ENCODE results near the gene ACACB. TPM values are rescaled to one million over a fixed set of nuclear protein-coding genes. Genes with fewer than 3 reads are reported as not detected.
A peak's percentile ranks its signal among the peaks of the same experiment; 100 is the strongest.

Gene ACACB
- polyA plus RNA-seq, 1 donor from 2014 or later: 0.22 TPM

DNA sequence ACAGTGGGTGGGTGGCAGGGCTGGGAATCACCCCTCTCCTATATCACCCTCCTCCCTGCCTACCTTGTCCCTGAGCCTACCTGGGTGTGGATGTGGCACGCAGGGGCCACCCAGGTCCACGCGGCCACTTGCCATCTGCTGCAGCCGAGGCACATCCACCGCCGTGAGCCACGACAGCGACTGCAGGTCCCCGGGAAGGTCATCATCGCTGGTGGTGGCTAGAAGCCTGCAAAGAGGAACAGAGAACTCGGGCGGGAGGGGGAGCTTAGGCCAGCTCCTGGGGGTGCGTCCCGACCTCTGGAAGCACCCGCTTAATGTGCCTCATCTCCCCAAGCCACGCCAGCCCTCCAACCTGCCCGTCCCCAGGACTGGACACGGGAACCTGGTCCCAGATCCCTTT, 173.7 kb downstream of the ACACB start:
- no peaks in the 10 kb centered on the region for H3K9me2 ChIP-seq (ENCODE audit: insufficient read depth, low read length)
- TF ChIP-seq, protein P1, sequence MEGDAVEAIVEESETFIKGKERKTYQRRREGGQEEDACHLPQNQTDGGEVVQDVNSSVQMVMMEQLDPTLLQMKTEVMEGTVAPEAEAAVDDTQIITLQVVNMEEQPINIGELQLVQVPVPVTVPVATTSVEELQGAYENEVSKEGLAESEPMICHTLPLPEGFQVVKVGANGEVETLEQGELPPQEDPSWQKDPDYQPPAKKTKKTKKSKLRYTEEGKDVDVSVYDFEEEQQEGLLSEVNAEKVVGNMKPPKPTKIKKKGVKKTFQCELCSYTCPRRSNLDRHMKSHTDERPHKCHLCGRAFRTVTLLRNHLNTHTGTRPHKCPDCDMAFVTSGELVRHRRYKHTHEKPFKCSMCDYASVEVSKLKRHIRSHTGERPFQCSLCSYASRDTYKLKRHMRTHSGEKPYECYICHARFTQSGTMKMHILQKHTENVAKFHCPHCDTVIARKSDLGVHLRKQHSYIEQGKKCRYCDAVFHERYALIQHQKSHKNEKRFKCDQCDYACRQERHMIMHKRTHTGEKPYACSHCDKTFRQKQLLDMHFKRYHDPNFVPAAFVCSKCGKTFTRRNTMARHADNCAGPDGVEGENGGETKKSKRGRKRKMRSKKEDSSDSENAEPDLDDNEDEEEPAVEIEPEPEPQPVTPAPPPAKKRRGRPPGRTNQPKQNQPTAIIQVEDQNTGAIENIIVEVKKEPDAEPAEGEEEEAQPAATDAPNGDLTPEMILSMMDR (IDR thresholded peaks at IDR 0.05; ENCODE audit: poor library complexity, severe bottlenecking): no peak
- TF ChIP-seq MXI1 (conservative IDR thresholded peaks at IDR 0.05; ENCODE audit: poor library complexity, severe bottlenecking) (no peak), POLR2AphosphoS5 (IDR thresholded peaks at IDR 0.05) (no peak), EZH2 (IDR thresholded peaks at IDR 0.05; ENCODE audit: borderline replicate concordance, insufficient read depth, low read length, poor library complexity, severe bottlenecking) (no peak), TAF1 (IDR thresholded peaks at IDR 0.05; ENCODE audit: low read depth) (no peak), EP300 (conservative IDR thresholded peaks at IDR 0.05; ENCODE audit: poor library complexity, severe bottlenecking) (no peak)
- TF ChIP-seq, protein P2, sequence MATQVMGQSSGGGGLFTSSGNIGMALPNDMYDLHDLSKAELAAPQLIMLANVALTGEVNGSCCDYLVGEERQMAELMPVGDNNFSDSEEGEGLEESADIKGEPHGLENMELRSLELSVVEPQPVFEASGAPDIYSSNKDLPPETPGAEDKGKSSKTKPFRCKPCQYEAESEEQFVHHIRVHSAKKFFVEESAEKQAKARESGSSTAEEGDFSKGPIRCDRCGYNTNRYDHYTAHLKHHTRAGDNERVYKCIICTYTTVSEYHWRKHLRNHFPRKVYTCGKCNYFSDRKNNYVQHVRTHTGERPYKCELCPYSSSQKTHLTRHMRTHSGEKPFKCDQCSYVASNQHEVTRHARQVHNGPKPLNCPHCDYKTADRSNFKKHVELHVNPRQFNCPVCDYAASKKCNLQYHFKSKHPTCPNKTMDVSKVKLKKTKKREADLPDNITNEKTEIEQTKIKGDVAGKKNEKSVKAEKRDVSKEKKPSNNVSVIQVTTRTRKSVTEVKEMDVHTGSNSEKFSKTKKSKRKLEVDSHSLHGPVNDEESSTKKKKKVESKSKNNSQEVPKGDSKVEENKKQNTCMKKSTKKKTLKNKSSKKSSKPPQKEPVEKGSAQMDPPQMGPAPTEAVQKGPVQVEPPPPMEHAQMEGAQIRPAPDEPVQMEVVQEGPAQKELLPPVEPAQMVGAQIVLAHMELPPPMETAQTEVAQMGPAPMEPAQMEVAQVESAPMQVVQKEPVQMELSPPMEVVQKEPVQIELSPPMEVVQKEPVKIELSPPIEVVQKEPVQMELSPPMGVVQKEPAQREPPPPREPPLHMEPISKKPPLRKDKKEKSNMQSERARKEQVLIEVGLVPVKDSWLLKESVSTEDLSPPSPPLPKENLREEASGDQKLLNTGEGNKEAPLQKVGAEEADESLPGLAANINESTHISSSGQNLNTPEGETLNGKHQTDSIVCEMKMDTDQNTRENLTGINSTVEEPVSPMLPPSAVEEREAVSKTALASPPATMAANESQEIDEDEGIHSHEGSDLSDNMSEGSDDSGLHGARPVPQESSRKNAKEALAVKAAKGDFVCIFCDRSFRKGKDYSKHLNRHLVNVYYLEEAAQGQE (IDR thresholded peaks at IDR 0.05; ENCODE audit: borderline replicate concordance): no peak
- no peaks in the 10 kb centered on the region for H4K20me1 ChIP-seq (ENCODE audit: insufficient read depth)
- H3K4me2 ChIP-seq (ENCODE audit: low read length): no peak overlapping the region
- H3K79me2 ChIP-seq (replicated peaks; ENCODE audit: insufficient read depth, low read length): no peaks in the 10 kb centered on the region
- H3K36me3 ChIP-seq (ENCODE audit: insufficient read depth, low read length): no peaks in the 10 kb centered on the region
- no peaks in the 10 kb centered on the region for H3F3A ChIP-seq (ENCODE audit: insufficient read depth, low read length, poor library complexity, severe bottlenecking)
- H2AFZ ChIP-seq (ENCODE audit: low read depth, low read length): no peak overlapping the region
- H3K27ac ChIP-seq (ENCODE audit: low read length): no peak overlapping the region
- H3K9me3 ChIP-seq (ENCODE audit: low read length): no peaks in the 10 kb centered on the region
- no peaks in the 10 kb centered on the region for H3K27me3 ChIP-seq (ENCODE audit: insufficient read depth, low read depth, low read length)
- H3K9ac ChIP-seq (ENCODE audit: low read length): no peak overlapping the region
- no peak overlapping the region for H3K4me3 ChIP-seq (ENCODE audit: low read length)

DNA sequence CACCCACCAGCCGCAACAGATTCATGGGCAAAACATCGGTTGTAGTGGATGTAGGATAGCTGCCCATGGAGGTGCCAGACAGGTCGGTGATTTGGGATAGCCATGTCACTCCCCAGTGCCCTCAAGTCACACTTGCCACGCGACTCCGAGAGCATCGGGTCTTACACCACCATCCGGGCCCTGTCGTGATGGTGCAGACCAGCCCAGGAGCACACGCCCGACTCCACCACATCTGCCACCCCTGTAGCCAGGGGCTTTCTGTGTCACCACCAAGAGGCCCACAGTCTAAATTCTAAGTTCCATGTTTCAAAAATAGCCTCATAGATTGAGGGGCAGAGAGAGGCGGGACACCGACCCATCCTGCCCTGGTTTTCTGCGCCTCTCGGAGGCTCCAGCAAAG, 174.7 kb downstream of the ACACB start:
- Histone ChIP-seq H3K27me3 (ENCODE audit: insufficient read depth, low read depth, low read length) (no peaks in the 10 kb centered on the region), H3K27ac (ENCODE audit: low read length) (no peak overlapping the region), H3K79me2 (replicated peaks; ENCODE audit: insufficient read depth, low read length) (no peaks in the 10 kb centered on the region), H3K9me2 (ENCODE audit: insufficient read depth, low read length) (no peaks in the 10 kb centered on the region), H3K4me3 (ENCODE audit: low read length) (peak overlapping the region; percentile 54), H3F3A (ENCODE audit: insufficient read depth, low read length, poor library complexity, severe bottlenecking) (no peaks in the 10 kb centered on the region), H3K4me2 (ENCODE audit: low read length) (no peak overlapping the region), H3K9ac (ENCODE audit: low read length) (peak overlapping the region; percentile 58), H3K36me3 (ENCODE audit: insufficient read depth, low read length) (no peaks in the 10 kb centered on the region), H2AFZ (ENCODE audit: low read depth, low read length) (peak overlapping the region; percentile 63), H4K20me1 (ENCODE audit: insufficient read depth) (no peaks in the 10 kb centered on the region), H3K9me3 (ENCODE audit: low read length) (no peaks in the 10 kb centered on the region)
- TF ChIP-seq TAF1 (IDR thresholded peaks at IDR 0.05; ENCODE audit: low read depth) (no peak), POLR2AphosphoS5 (IDR thresholded peaks at IDR 0.05) (no peak), EZH2 (IDR thresholded peaks at IDR 0.05; ENCODE audit: borderline replicate concordance, insufficient read depth, low read length, poor library complexity, severe bottlenecking) (no peak), MXI1 (conservative IDR thresholded peaks at IDR 0.05; ENCODE audit: poor library complexity, severe bottlenecking) (no peak)
- TF ChIP-seq, protein P2 (IDR thresholded peaks at IDR 0.05; ENCODE audit: borderline replicate concordance): no peak
- TF ChIP-seq, protein P1 (IDR thresholded peaks at IDR 0.05; ENCODE audit: poor library complexity, severe bottlenecking): no peak

All from neural cell (in vitro differentiated cells).